Peyer's patch (tissue), 4 donors: Measurements from ENCODE around the gene PLCB2. TPM values are rescaled to one million over a fixed set of nuclear protein-coding genes. Genes with fewer than 3 reads are reported as not detected.
A peak's percentile ranks its signal among the peaks of the same experiment; 100 is the strongest.

Experiments
- DNase-seq, 3 donors: peaks; one replicate each; pipeline ENCODE4 v3.0.0-alpha.2; 2017 to 2019
- H3K27ac ChIP-seq, 4 donors: fragments of 200-600 bp; sonication (generic); one replicate each; pipeline ENCODE4 v1.5.1; 2016 to 2019
- H3K27me3 ChIP-seq, 2 donors: fragments of 200-600 bp; sonication (generic); one replicate each; pipeline ENCODE4 v1.5.1; 2019
- H3K36me3 ChIP-seq, 3 donors: fragments of 200-600 bp; sonication (generic); one replicate each; pipeline ENCODE4 v1.5.1; 2016 to 2019
- H3K4me1 ChIP-seq, 4 donors: fragments of 200-600 bp; sonication (generic); one replicate each; pipeline ENCODE4 v1.5.1; 2016 to 2019
- H3K4me3 ChIP-seq, 4 donors: fragments of 200-600 bp; sonication (generic); 1 replicate in 3 of 4; 2 replicates in 1 of 4; pipeline ENCODE4 v1.5.1; 2016 to 2019; ENCODE audit warnings: mild to moderate bottlenecking in 1 of 4
- H3K9me3 ChIP-seq, 4 donors: fragments of 200-600 bp; sonication (generic); one replicate each; pipeline ENCODE4 v1.5.1; 2016 to 2019; ENCODE audit warnings: mild to moderate bottlenecking in 1 of 4
- CTCF ChIP-seq, 6 experiments: fragments of 450-650 bp in 4 of 6; fragments of 200-600 bp in 2 of 6; sonication (generic) in 1 of 6; IDR thresholded peaks; one replicate each; pipeline ENCODE4 v1.5.1; 2017 to 2019; ENCODE audit warnings: antibody characterized with exemption in 6 of 6, mild to moderate bottlenecking in 3 of 6, moderate library complexity in 1 of 6
- POLR2A ChIP-seq, 2 donors: fragments of 450-650 bp; IDR thresholded peaks; one replicate each; pipeline ENCODE4 v1.5.1; 2017; ENCODE audit warnings: antibody characterized with exemption in 2 of 2, mild to moderate bottlenecking in 2 of 2, moderate library complexity in 2 of 2
- total RNA-seq, 4 donors: library from RNA; depleted of rRNA; stranded (reverse); fragments of >200 nt; gene quantifications; one replicate each; pipeline ENCODE4 v1.1.0, GENCODE V29; 2016

The PLCB2 gene
- total RNA-seq, 4 donors from 2014 or later = 12.3 to 101 (median 15.7) TPM

GRCh38 chr15:40277471-40277870, 30.3 kb downstream of the PLCB2 start:
- Histone ChIP-seq H3K27ac (no peak overlapping the region), H3K9me3 (no peaks in the 10 kb centered on the region), H3K27me3 (peaks cover 0 to 30% of the 10 kb centered on the region in 2 donors), H3K4me1 (peaks cover 0 to 22% (median 9%) of the 10 kb centered on the region in 4 donors), H3K36me3 (no peaks in the 10 kb centered on the region), H3K4me3 (no peak overlapping the region)
- TF ChIP-seq POLR2A (IDR thresholded peaks at IDR 0.05) (no peak), CTCF (IDR thresholded peaks at IDR 0.05) (no peak)
- no peak for DNase-seq

- no peak for DNase-seq
- Histone ChIP-seq H3K27me3 (peaks cover 0 to 24% of the 10 kb centered on the region in 2 donors), H3K27ac (no peak overlapping the region), H3K4me3 (no peak overlapping the region), H3K9me3 (no peaks in the 10 kb centered on the region), H3K36me3 (no peaks in the 10 kb centered on the region), H3K4me1 (peaks cover 0 to 16% (median 6%) of the 10 kb centered on the region in 4 donors)
- TF ChIP-seq CTCF (IDR thresholded peaks at IDR 0.05) (no peak), POLR2A (IDR thresholded peaks at IDR 0.05) (no peak)
Observed at GRCh38 chr15:40276927-40277326, 30.8 kb downstream of the PLCB2 start.

GRCh38 chr15:40275954-40276353, 31.8 kb downstream of the PLCB2 start:
- H3K36me3 ChIP-seq = no peaks in the 10 kb centered on the region
- TF ChIP-seq POLR2A (IDR thresholded peaks at IDR 0.05) = no peak
- TF ChIP-seq CTCF (IDR thresholded peaks at IDR 0.05) = no peak
- peaks cover 0 to 9% (median 4%) of the 10 kb centered on the region in 4 donors for H3K4me1 ChIP-seq
- H3K4me3 ChIP-seq = no peak overlapping the region
- H3K9me3 ChIP-seq = no peaks in the 10 kb centered on the region
- no peak overlapping the region for H3K27ac ChIP-seq
- peaks cover 0 to 14% of the 10 kb centered on the region in 2 donors for H3K27me3 ChIP-seq
- no peak for DNase-seq

GRCh38 chr15:40275523-40275922, 32.2 kb downstream of the PLCB2 start:
- Histone ChIP-seq H3K27ac (no peak overlapping the region), H3K36me3 (no peaks in the 10 kb centered on the region), H3K4me3 (no peak overlapping the region), H3K27me3 (peaks cover 0 to 10% of the 10 kb centered on the region in 2 donors), H3K4me1 (peaks cover 0 to 9% (median 4%) of the 10 kb centered on the region in 4 donors), H3K9me3 (no peaks in the 10 kb centered on the region)
- TF ChIP-seq POLR2A (IDR thresholded peaks at IDR 0.05) (no peak), CTCF (IDR thresholded peaks at IDR 0.05) (no peak)
- no peak for DNase-seq

- TF ChIP-seq CTCF (IDR thresholded peaks at IDR 0.05) = peak; percentile 100
- no peak for TF ChIP-seq POLR2A (IDR thresholded peaks at IDR 0.05)
- DNase-seq = peak; percentile 86 to 91 (median 86)
- no peaks in the 10 kb centered on the region for H3K9me3 ChIP-seq
Observed at GRCh38 chr15:40274350-40275274, 33.1 kb downstream of the PLCB2 start.

More at GRCh38 chr15:40274350-40275274, 33.1 kb downstream of the PLCB2 start:
- Histone ChIP-seq H3K27me3 (peaks cover 0 to 1% of the 10 kb centered on the region in 2 donors), H3K4me3 (no peak overlapping the region), H3K4me1 (peaks cover 0 to 6% (median under 1%) of the 10 kb centered on the region in 4 donors), H3K27ac (no peak overlapping the region), H3K36me3 (no peaks in the 10 kb centered on the region)
